ENCODE data around the gene CDC7.

DNA sequence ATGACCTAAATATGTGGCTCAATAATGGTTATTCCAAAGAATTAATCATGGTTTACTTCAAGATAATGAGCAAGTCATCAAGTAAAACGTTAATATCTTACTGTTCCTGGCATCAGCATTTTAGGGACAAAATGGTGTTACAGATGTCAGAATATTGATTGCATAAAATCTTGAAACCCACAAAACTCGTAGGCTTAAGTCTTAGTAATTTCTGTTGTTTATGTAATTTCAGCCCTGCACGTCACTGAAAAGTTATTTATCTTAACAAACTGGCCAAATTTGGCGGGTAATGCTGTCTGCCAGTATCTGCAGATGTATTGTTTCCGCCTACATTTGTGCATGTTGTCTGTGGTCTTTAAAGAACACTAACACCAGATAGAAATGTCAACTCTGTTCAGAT, 25.8 kb downstream of the CDC7 start:
- TF ChIP-seq, protein P1, sequence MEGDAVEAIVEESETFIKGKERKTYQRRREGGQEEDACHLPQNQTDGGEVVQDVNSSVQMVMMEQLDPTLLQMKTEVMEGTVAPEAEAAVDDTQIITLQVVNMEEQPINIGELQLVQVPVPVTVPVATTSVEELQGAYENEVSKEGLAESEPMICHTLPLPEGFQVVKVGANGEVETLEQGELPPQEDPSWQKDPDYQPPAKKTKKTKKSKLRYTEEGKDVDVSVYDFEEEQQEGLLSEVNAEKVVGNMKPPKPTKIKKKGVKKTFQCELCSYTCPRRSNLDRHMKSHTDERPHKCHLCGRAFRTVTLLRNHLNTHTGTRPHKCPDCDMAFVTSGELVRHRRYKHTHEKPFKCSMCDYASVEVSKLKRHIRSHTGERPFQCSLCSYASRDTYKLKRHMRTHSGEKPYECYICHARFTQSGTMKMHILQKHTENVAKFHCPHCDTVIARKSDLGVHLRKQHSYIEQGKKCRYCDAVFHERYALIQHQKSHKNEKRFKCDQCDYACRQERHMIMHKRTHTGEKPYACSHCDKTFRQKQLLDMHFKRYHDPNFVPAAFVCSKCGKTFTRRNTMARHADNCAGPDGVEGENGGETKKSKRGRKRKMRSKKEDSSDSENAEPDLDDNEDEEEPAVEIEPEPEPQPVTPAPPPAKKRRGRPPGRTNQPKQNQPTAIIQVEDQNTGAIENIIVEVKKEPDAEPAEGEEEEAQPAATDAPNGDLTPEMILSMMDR (IDR thresholded peaks at IDR 0.05): no peak
- TF ChIP-seq, protein P2, sequence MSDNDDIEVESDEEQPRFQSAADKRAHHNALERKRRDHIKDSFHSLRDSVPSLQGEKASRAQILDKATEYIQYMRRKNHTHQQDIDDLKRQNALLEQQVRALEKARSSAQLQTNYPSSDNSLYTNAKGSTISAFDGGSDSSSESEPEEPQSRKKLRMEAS (IDR thresholded peaks at IDR 0.05; ENCODE audit: low read depth): no peak
- TF ChIP-seq POLR2AphosphoS5 (IDR thresholded peaks at IDR 0.05; ENCODE audit: low read depth, low read length): no peak
- TF ChIP-seq RFX5 (IDR thresholded peaks at IDR 0.05; ENCODE audit: low read length): no peak

All from SK-N-SH (cell line).